DMS114 treated with DMSO at 0.1 percent for 48 hours (cell line): Measurements from ENCODE around the gene BMP8A.
"Not testable (repeated sequence)": the region's sequence is repeated elsewhere in the genome, so short reads cannot be mapped to it uniquely, and the experiment has no call there.

Experiments used
- DNase-seq: peaks from one replicate; lab custom pipeline; 2025; ENCODE audit not compliant: unreplicated experiment; lab: John Stamatoyannopoulos, UW

The BMP8A gene

GRCh38 chr1:39504436-39504835 is 13.0 kb downstream of the BMP8A start:
- not testable (repeated sequence) for DNase-seq

GRCh38 chr1:39505289-39505688 is 13.9 kb downstream of the BMP8A start:
- no peak for DNase-seq

GRCh38 chr1:39507230-39507928 is 15.9 kb downstream of the BMP8A start:
- peak; percentile 30 for DNase-seq

GRCh38 chr1:39508266-39508665 is 16.8 kb downstream of the BMP8A start:
- no peak for DNase-seq

GRCh38 chr1:39508857-39509305 is 17.4 kb downstream of the BMP8A start:
- no peak for DNase-seq

GRCh38 chr1:39509360-39510009 is 18.0 kb downstream of the BMP8A start:
- DNase-seq = no peak

- DNase-seq = not testable (repeated sequence)
Observed at GRCh38 chr1:39510570-39511186, 19.2 kb downstream of the BMP8A start.

GRCh38 chr1:39511477-39511876 is 20.0 kb downstream of the BMP8A start:
- not testable (repeated sequence) for DNase-seq

GRCh38 chr1:39512234-39512847 is 20.9 kb downstream of the BMP8A start:
- not testable (repeated sequence) for DNase-seq

- DNase-seq = not testable (repeated sequence)
Observed at GRCh38 chr1:39514710-39515124, 23.3 kb downstream of the BMP8A start.

GRCh38 chr1:39515131-39516086 is 24.0 kb downstream of the BMP8A start:
- DNase-seq = not testable (repeated sequence)

GRCh38 chr1:39516841-39517240 is 25.4 kb downstream of the BMP8A start:
- not testable (repeated sequence) for DNase-seq

- not testable (repeated sequence) for DNase-seq
Observed at GRCh38 chr1:39517936-39518335, 26.5 kb downstream of the BMP8A start.

- not testable (repeated sequence) for DNase-seq
Observed at GRCh38 chr1:39519376-39519775, 27.9 kb downstream of the BMP8A start.

- not testable (repeated sequence) for DNase-seq
Observed at GRCh38 chr1:39522221-39522620, 30.8 kb downstream of the BMP8A start.

- no peak for DNase-seq
Observed at GRCh38 chr1:39522661-39523567, 31.5 kb downstream of the BMP8A start.

- no peak for DNase-seq
Observed at GRCh38 chr1:39524171-39524570, 32.7 kb downstream of the BMP8A start.

- DNase-seq = no peak
Observed at GRCh38 chr1:39524591-39525365, 33.3 kb downstream of the BMP8A start.
